Mesodermal cell (in vitro differentiated cells): ENCODE data around the gene POU6F1.

Experiments used
- H3K27ac ChIP-seq: 2 replicates; pipeline ENCODE4 v1.7.0; 2013; ENCODE audit warnings: mild to moderate bottlenecking, low read depth, low read length, moderate library complexity; ENCODE audit not compliant: severe bottlenecking
- H3K36me3 ChIP-seq: 2 replicates; pipeline ENCODE4 v1.7.1; 2013; ENCODE audit warnings: mild to moderate bottlenecking, low read length, moderate library complexity; ENCODE audit not compliant: control insufficient read depth, insufficient read depth
- H3K4me1 ChIP-seq: one replicate; pipeline ENCODE4 v1.7.1; 2013; ENCODE audit warnings: mild to moderate bottlenecking, low read length; ENCODE audit not compliant: insufficient read depth, control insufficient read depth, poor library complexity, severe bottlenecking
- H3K4me3 ChIP-seq: 2 replicates; pipeline ENCODE4 v1.7.0; 2013; ENCODE audit warnings: low read length, control low read depth, mild to moderate bottlenecking; ENCODE audit not compliant: insufficient read depth, poor library complexity, severe bottlenecking; ENCODE audit errors: extremely low read depth
- H3K9me3 ChIP-seq: 2 replicates; pipeline ENCODE4 v1.7.1; 2013; ENCODE audit warnings: mild to moderate bottlenecking, low read length, moderate library complexity; ENCODE audit not compliant: control insufficient read depth
- WGBS, 2 experiments: methylation state at CpG; one replicate each; pipeline ENCODE4 v1.1.5; 2013; ENCODE audit warnings: missing lambda C conversion rate in 2 of 2; ENCODE audit not compliant: insufficient coverage in 2 of 2; 5-methylcytosine and 5-hydroxymethylcytosine counted together

Gene POU6F1

GRCh38 chr12:51160814-51161459 lies 56.9 kb downstream of the POU6F1 start:
- H3K4me3 ChIP-seq = no peak overlapping the region
- no peak overlapping the region for H3K27ac ChIP-seq
- H3K9me3 ChIP-seq = no peaks in the 10 kb centered on the region
- peaks cover 8% of the 10 kb centered on the region for H3K36me3 ChIP-seq
- H3K4me1 ChIP-seq = no peaks in the 10 kb centered on the region
- 92 to 93% methylated on average over 4 of the region's 8 CpGs for WGBS, 2 experiments

- Histone ChIP-seq H3K4me3 (no peak overlapping the region), H3K36me3 (peaks cover 8% of the 10 kb centered on the region), H3K9me3 (no peaks in the 10 kb centered on the region), H3K4me1 (no peaks in the 10 kb centered on the region), H3K27ac (no peak overlapping the region)
- 100% methylated on average over 1 of the region's 3 CpGs; no CpG with 5 or more reads in 1 of the 2 experiments for WGBS, 2 experiments
Observed at GRCh38 chr12:51156245-51156765, 61.6 kb downstream of the POU6F1 start.

GRCh38 chr12:51152953-51153352 lies 64.9 kb downstream of the POU6F1 start:
- Histone ChIP-seq H3K27ac (no peak overlapping the region), H3K36me3 (peaks cover 3% of the 10 kb centered on the region), H3K4me3 (no peak overlapping the region), H3K4me1 (no peaks in the 10 kb centered on the region), H3K9me3 (no peaks in the 10 kb centered on the region)
- WGBS, 2 experiments = no CpG with 5 or more reads among the region's 1 CpG

- Histone ChIP-seq H3K4me1 (no peaks in the 10 kb centered on the region), H3K9me3 (no peaks in the 10 kb centered on the region), H3K27ac (no peak overlapping the region), H3K36me3 (peaks cover 3% of the 10 kb centered on the region), H3K4me3 (no peak overlapping the region)
- 57 to 68% methylated on average over 2 of the region's 3 CpGs for WGBS, 2 experiments
Observed at GRCh38 chr12:51150777-51151176, 67.1 kb downstream of the POU6F1 start.

GRCh38 chr12:51147309-51147708 lies 70.6 kb downstream of the POU6F1 start:
- WGBS, 2 experiments = 83% methylated on average over 1 of the region's 1 CpG; no CpG with 5 or more reads in 1 of the 2 experiments
- no peaks in the 10 kb centered on the region for H3K4me1 ChIP-seq
- H3K4me3 ChIP-seq = no peak overlapping the region
- H3K27ac ChIP-seq = no peak overlapping the region
- no peaks in the 10 kb centered on the region for H3K36me3 ChIP-seq
- H3K9me3 ChIP-seq = no peaks in the 10 kb centered on the region

- Histone ChIP-seq H3K27ac (no peak overlapping the region), H3K36me3 (peaks cover 25% of the 10 kb centered on the region), H3K9me3 (no peaks in the 10 kb centered on the region), H3K4me1 (no peaks in the 10 kb centered on the region), H3K4me3 (no peak overlapping the region)
- WGBS, 2 experiments = 87 to 93% methylated on average over 3 of the region's 3 CpGs
Observed at GRCh38 chr12:51139292-51139844, 78.5 kb downstream of the POU6F1 start.
